NCI-H1930 (cell line): ENCODE measurements around the gene MINAR2.
A peak's percentile ranks its signal among the peaks of the same experiment; 100 is the strongest.

Experiments
- DNase-seq, 2 experiments: peaks; one replicate each; lab custom pipeline; 2025; lab: John Stamatoyannopoulos, UW

The MINAR2 gene

GRCh38 chr5:129771058-129771838 is 23.4 kb downstream of the MINAR2 start:
- peak; percentile 5 to 8 for DNase-seq

- no peak for DNase-seq
These were observed 25.5 kb downstream of the MINAR2 start for GRCh38 chr5:129773376-129773775.

- no peak for DNase-seq
These were observed 33.7 kb downstream of the MINAR2 start for GRCh38 chr5:129781594-129781993.

- DNase-seq = no peak
These were observed 55.5 kb downstream of the MINAR2 start for GRCh38 chr5:129803403-129803802.

GRCh38 chr5:129804705-129805104 is 56.8 kb downstream of the MINAR2 start:
- no peak for DNase-seq

GRCh38 chr5:129807162-129807814 is 59.4 kb downstream of the MINAR2 start:
- no peak for DNase-seq
